Transverse colon (tissue), 4 donors: ENCODE results near the gene GAS2. TPM values are rescaled to one million over a fixed set of nuclear protein-coding genes. Genes with fewer than 3 reads are reported as not detected.

ENCODE experiments used
- DNase-seq: peaks from one replicate; pipeline ENCODE4 v3.0.0-alpha.2; 2019
- H3K27ac ChIP-seq, 4 donors: fragments of 200-600 bp; sonication (generic); 2 replicates each; pipeline ENCODE4 v1.5.1; 2016 to 2018; ENCODE audit warnings: inconsistent platforms in 4 of 4
- H3K27me3 ChIP-seq: fragments of 200-600 bp; sonication (generic); 2 replicates; pipeline ENCODE4 v1.5.1; 2017; ENCODE audit warnings: inconsistent platforms
- H3K36me3 ChIP-seq, 4 donors: fragments of 200-600 bp; sonication (generic); 2 replicates each; pipeline ENCODE4 v1.5.1; 2017 to 2019; ENCODE audit warnings: inconsistent platforms in 4 of 4
- H3K4me1 ChIP-seq, 4 donors: fragments of 200-600 bp; sonication (generic); 2 replicates each; pipeline ENCODE4 v1.5.1; 2017 to 2020; ENCODE audit warnings: inconsistent platforms in 4 of 4
- H3K4me3 ChIP-seq, 4 donors: fragments of 200-600 bp; sonication (generic); 1 replicate in 1 of 4; 2 replicates in 3 of 4; pipeline versions ENCODE4 v1.5.1 to v1.6.1; 2017 to 2019; ENCODE audit warnings: inconsistent platforms in 4 of 4
- H3K9me3 ChIP-seq, 2 donors: fragments of 200-600 bp; sonication (generic); 2 replicates each; pipeline ENCODE4 v1.5.1; 2017 to 2019; ENCODE audit warnings: inconsistent platforms in 2 of 2
- EP300 ChIP-seq: sonication (generic); formaldehyde crosslinking; IDR thresholded peaks from one replicate; pipeline ENCODE4 v1.6.1; 2017; ENCODE audit warnings: antibody characterized with exemption, low read depth
- POLR2A ChIP-seq: fragments of 450-650 bp; IDR thresholded peaks from one replicate; pipeline ENCODE4 v1.6.1; 2016; ENCODE audit warnings: antibody characterized with exemption, mild to moderate bottlenecking, moderate library complexity
- POLR2AphosphoS5 ChIP-seq, 3 donors: sonication (generic); formaldehyde crosslinking; IDR thresholded peaks; one replicate each; pipeline ENCODE4 v1.6.1; 2016; ENCODE audit warnings: antibody characterized with exemption in 3 of 3
- WGBS, 2 donors: methylation state at CpG; one replicate each; pipeline ENCODE4 v1.1.5; 2018; ENCODE audit warnings: low coverage in 1 of 2; 5-methylcytosine and 5-hydroxymethylcytosine counted together
- in situ Hi-C, 4 donors: fragments of 200-750 bp; cut with MboI; loops; one replicate each; pipeline versions ENCODE4 v1.15.0 to v1.15.1; 2017; ENCODE audit warnings: low sequenced_read_pairs in 3 of 4, low pct_ligation_motif_present in 1 of 4, low pct_unique_long_range_greater_than_20kb in 1 of 4
- intact Hi-C: fragments of 100-400 bp; cut with DNase I; formaldehyde crosslinking; loops from one replicate; pipeline ENCODE4 v1.15.1; 2023; ENCODE audit warnings: low total_unique reads
- total RNA-seq, 4 donors: library from RNA; depleted of rRNA; stranded (reverse); fragments of >200 nt; gene quantifications; one replicate each; pipeline ENCODE4 v1.1.0, GENCODE V29; 2016
- TF ChIP-seq, protein P1 (sequence below), 5 experiments: fragments of 200-600 bp in 3 of 5; fragments of 450-650 bp in 2 of 5; sonication (generic) in 3 of 5; IDR thresholded peaks; 1 replicate in 2 of 5; 2 replicates in 3 of 5; pipeline ENCODE4 v1.5.1; 2016 to 2017; ENCODE audit warnings: antibody characterized with exemption in 5 of 5, inconsistent platforms in 3 of 5, mild to moderate bottlenecking in 2 of 5, moderate library complexity in 1 of 5

GAS2 gene
- total RNA-seq, 4 donors from 2014 or later, result 2.2 to 8.3 (median 4.2) TPM; not detected in 1

DNA sequence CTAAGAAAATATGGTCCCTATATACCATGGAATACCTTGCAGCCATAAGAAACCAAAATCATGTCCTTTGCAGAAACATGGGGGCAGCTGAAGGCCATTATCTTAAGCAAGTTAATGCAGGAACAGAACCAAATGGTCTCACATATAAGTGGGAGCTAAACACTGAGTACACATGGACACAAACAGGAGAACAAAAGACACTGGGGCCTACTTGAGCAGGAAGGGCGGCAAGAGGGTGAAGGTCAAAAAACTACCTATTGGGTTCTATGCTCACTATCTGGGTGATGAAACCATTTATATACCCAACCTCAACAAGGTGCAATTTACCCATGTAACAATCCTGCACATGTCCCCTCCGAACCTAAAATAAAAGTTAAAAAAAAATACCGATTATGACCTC lies 22.5 kb downstream of the GAS2 start:
- Histone ChIP-seq H3K4me1 (no peaks in the 10 kb centered on the region), H3K36me3 (no peaks in the 10 kb centered on the region), H3K9me3 (no peaks in the 10 kb centered on the region), H3K27ac (no peak overlapping the region), H3K27me3 (no peaks in the 10 kb centered on the region), H3K4me3 (no peak overlapping the region)
- DNase-seq, result no peak
- intact Hi-C loops (no loop called here), in situ Hi-C loops (no loop called here)
- TF ChIP-seq POLR2A (no peak), POLR2AphosphoS5 (IDR thresholded peaks at IDR 0.05) (no peak), EP300 (no peak)
- TF ChIP-seq, protein P1, sequence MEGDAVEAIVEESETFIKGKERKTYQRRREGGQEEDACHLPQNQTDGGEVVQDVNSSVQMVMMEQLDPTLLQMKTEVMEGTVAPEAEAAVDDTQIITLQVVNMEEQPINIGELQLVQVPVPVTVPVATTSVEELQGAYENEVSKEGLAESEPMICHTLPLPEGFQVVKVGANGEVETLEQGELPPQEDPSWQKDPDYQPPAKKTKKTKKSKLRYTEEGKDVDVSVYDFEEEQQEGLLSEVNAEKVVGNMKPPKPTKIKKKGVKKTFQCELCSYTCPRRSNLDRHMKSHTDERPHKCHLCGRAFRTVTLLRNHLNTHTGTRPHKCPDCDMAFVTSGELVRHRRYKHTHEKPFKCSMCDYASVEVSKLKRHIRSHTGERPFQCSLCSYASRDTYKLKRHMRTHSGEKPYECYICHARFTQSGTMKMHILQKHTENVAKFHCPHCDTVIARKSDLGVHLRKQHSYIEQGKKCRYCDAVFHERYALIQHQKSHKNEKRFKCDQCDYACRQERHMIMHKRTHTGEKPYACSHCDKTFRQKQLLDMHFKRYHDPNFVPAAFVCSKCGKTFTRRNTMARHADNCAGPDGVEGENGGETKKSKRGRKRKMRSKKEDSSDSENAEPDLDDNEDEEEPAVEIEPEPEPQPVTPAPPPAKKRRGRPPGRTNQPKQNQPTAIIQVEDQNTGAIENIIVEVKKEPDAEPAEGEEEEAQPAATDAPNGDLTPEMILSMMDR (IDR thresholded peaks at IDR 0.05), result no peak
- 76 to 87% methylated on average over 2 to 3 of the region's 3 CpGs for WGBS, 2 donors

DNA sequence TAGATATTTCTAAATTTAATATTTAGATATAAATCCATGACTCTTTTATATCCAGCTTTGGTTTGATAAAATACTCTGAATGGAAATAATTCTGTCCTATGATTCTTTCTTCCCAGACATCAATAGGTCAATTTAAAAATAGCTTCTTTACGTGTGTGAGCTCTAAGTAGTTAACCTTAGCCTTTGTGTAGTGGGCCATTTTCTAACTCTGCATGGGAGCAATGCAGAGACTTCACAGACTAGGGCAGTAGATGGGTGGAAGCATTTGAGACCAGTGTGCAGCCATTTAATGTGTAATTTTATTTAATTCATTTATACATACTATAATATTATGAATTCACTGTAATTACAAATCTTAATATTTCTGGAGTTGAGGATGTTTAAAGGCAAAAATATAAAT lies 23.8 kb downstream of the GAS2 start:
- no peaks in the 10 kb centered on the region for H3K36me3 ChIP-seq
- H3K4me3 ChIP-seq, result no peak overlapping the region
- H3K4me1 ChIP-seq, result no peaks in the 10 kb centered on the region
- no peaks in the 10 kb centered on the region for H3K9me3 ChIP-seq
- TF ChIP-seq EP300, result no peak
- TF ChIP-seq, protein P1 (IDR thresholded peaks at IDR 0.05), result no peak
- no peak overlapping the region for H3K27ac ChIP-seq
- intact Hi-C loops (no loop called here), in situ Hi-C loops (no loop called here)
- DNase-seq, result no peak
- 46 to 75% methylated on average over 1 of the region's 1 CpG for WGBS, 2 donors
- no peaks in the 10 kb centered on the region for H3K27me3 ChIP-seq

DNA sequence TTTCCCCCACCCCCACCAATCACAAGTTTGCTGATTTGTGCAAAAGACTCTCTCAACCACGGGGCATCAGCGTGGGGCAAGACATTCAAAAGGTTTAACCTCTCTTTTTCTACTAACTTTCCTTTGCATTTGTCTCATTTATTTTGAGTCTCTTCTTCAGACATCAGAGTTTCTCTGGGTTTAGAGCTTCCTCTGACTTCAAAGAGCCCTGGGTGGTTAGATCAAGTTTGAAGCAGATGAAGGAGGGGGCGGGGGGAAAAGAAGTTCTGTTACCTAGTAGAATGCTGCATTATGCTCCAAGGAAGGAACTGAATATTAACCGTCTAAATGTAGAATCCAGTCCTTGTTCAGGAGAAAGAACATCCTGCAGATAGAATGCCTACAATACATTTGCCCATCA lies 24.5 kb downstream of the GAS2 start:
- no peak for DNase-seq
- Histone ChIP-seq H3K4me3 (no peak overlapping the region), H3K27ac (no peak overlapping the region), H3K4me1 (no peaks in the 10 kb centered on the region), H3K36me3 (no peaks in the 10 kb centered on the region), H3K27me3 (no peaks in the 10 kb centered on the region), H3K9me3 (no peaks in the 10 kb centered on the region)
- no peak for TF ChIP-seq POLR2AphosphoS5 (IDR thresholded peaks at IDR 0.05)
- TF ChIP-seq EP300, result no peak
- TF ChIP-seq POLR2A, result no peak
- TF ChIP-seq, protein P1 (IDR thresholded peaks at IDR 0.05), result no peak
- intact Hi-C loops (no loop called here), in situ Hi-C loops (no loop called here)
- WGBS, 2 donors, result 68 to 69% methylated on average over 4 of the region's 4 CpGs

DNA sequence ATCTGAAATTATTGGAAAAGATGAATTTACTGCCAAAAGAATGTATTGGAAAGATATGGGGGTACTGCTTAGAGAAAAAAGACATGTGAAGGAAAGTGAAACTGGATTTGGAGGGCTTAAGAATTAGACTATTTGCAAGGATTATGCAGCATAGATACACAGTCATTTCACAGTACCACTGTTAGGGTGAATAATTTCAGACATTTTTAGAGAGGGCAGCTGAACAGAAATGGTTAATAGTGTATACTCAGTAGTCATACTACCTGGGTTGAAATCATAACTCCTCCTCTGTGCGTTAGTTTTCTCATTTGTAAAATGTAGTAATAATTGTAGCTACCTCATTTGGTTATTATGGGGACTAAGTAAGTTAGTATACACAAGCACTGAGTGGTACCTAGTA lies 33.0 kb downstream of the GAS2 start:
- 75 to 85% methylated on average over 1 of the region's 1 CpG for WGBS, 2 donors
- TF ChIP-seq POLR2A, result no peak
- TF ChIP-seq, protein P1 (IDR thresholded peaks at IDR 0.05), result no peak
- no peak for TF ChIP-seq EP300
- no peak for TF ChIP-seq POLR2AphosphoS5 (IDR thresholded peaks at IDR 0.05)
- intact Hi-C loops, result no loop called here
- in situ Hi-C loops, result no loop called here
- H3K9me3 ChIP-seq, result no peaks in the 10 kb centered on the region
- no peak for DNase-seq
- H3K36me3 ChIP-seq, result no peaks in the 10 kb centered on the region
- no peak overlapping the region for H3K4me3 ChIP-seq
- no peaks in the 10 kb centered on the region for H3K27me3 ChIP-seq
- H3K4me1 ChIP-seq, result peaks cover 0 to 17% (median 8%) of the 10 kb centered on the region in 4 donors
- no peak overlapping the region for H3K27ac ChIP-seq
